ENCODE results near the gene CBLN4.
A peak's percentile ranks its signal among the peaks of the same experiment; 100 is the strongest.

The CBLN4 gene

DNA sequence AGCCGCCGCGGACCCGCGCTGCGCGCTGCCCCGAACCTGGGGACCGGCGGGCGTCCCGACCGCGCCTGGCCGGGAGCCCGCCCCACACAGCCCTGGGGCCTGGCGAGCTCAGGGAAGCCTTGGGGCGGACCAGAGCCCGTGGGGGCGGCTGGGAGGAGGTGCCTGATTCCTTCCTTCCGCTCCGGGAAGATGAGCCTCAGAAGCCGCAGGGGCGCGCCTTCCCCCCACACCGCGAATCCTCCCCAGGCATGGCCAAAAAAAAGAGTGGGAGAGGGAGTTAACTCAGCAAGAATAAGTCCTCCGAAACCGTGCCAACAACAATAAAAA lies at the start of gene CBLN4:
TSS of gene CBLN4 (minus strand) at position 131 of the 327 bp plus-strand sequence. CDS start 1,348 bp downstream, outside the sequence.
- peaks cover 33 to 52% of the 10 kb centered on the region in 2 donors for H3K27me3 ChIP-seq (ENCODE audit: control insufficient read depth in 1 of 2, insufficient read depth in 2 of 2, low read length in 2 of 2)
- H3K4me1 ChIP-seq (ENCODE audit: control insufficient read depth, insufficient read depth, low read length) = peaks cover 31% of the 10 kb centered on the region
- no peaks in the 10 kb centered on the region for H3K36me3 ChIP-seq (ENCODE audit: control insufficient read depth in 2 of 2, insufficient read depth in 2 of 2, low read length in 2 of 2)
- no peak within 1 kb of the TSS for H3K9ac ChIP-seq (ENCODE audit: low read length in 2 of 2)
- no peaks in the 10 kb centered on the region for H3K9me3 ChIP-seq (ENCODE audit: control insufficient read depth in 2 of 2, low read length in 2 of 2)
- H3K4me3 ChIP-seq (ENCODE audit: low read length in 2 of 2) = peak within 1 kb of the TSS in 1 of 2 donors; percentile 44
- H3K27ac ChIP-seq (ENCODE audit: low read length) = no peak within 1 kb of the TSS

GRCh38 chr20:56043227-56043626 lies 37.9 kb upstream of the CBLN4 start:
- no peaks in the 10 kb centered on the region for H3K36me3 ChIP-seq (ENCODE audit: control insufficient read depth in 2 of 2, insufficient read depth in 2 of 2, low read length in 2 of 2)
- no peaks in the 10 kb centered on the region for H3K4me1 ChIP-seq (ENCODE audit: control insufficient read depth, insufficient read depth, low read length)
- no peak overlapping the region for H3K4me3 ChIP-seq (ENCODE audit: low read length in 2 of 2)
- no peak overlapping the region for H3K9ac ChIP-seq (ENCODE audit: low read length in 2 of 2)
- H3K9me3 ChIP-seq (ENCODE audit: control insufficient read depth in 2 of 2, low read length in 2 of 2) = no peaks in the 10 kb centered on the region
- H3K27me3 ChIP-seq (ENCODE audit: control insufficient read depth in 1 of 2, insufficient read depth in 2 of 2, low read length in 2 of 2) = no peaks in the 10 kb centered on the region
- H3K27ac ChIP-seq (ENCODE audit: low read length) = no peak overlapping the region

DNA sequence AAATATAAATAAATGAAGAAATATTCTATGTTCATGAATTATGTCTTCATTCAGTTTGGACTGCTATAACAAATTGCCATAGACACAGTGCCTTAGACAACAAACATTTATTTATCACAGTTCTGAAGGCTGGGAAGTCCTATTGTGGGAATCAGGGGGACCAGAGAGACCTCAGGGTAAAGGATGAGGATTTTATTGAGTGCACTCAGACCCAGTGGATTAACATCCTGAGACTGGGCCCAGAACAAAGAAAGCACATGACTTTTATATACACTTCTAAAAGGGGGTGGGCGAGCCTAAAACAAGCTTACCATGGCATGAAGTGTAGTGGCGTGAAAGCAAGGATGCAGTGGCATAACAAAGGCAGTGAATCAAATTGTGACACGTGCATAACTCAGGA lies 26.9 kb upstream of the CBLN4 start:
- Histone ChIP-seq H3K36me3 (ENCODE audit: control insufficient read depth in 2 of 2, insufficient read depth in 2 of 2, low read length in 2 of 2) (no peaks in the 10 kb centered on the region), H3K9ac (ENCODE audit: low read length in 2 of 2) (no peak overlapping the region), H3K4me3 (ENCODE audit: low read length in 2 of 2) (no peak overlapping the region), H3K27me3 (ENCODE audit: control insufficient read depth in 1 of 2, insufficient read depth in 2 of 2, low read length in 2 of 2) (no peaks in the 10 kb centered on the region), H3K4me1 (ENCODE audit: control insufficient read depth, insufficient read depth, low read length) (no peaks in the 10 kb centered on the region), H3K27ac (ENCODE audit: low read length) (no peak overlapping the region), H3K9me3 (ENCODE audit: control insufficient read depth in 2 of 2, low read length in 2 of 2) (peaks cover 0 to 9% of the 10 kb centered on the region in 2 donors)

- peaks cover 0 to 2% of the 10 kb centered on the region in 2 donors for H3K9me3 ChIP-seq (ENCODE audit: control insufficient read depth in 2 of 2, low read length in 2 of 2)
- H3K9ac ChIP-seq (ENCODE audit: low read length in 2 of 2) = no peak overlapping the region
- no peaks in the 10 kb centered on the region for H3K36me3 ChIP-seq (ENCODE audit: control insufficient read depth in 2 of 2, insufficient read depth in 2 of 2, low read length in 2 of 2)
- H3K4me3 ChIP-seq (ENCODE audit: low read length in 2 of 2) = no peak overlapping the region
- H3K27ac ChIP-seq (ENCODE audit: low read length) = no peak overlapping the region
- no peaks in the 10 kb centered on the region for H3K4me1 ChIP-seq (ENCODE audit: control insufficient read depth, insufficient read depth, low read length)
- peaks cover 0 to 2% of the 10 kb centered on the region in 2 donors for H3K27me3 ChIP-seq (ENCODE audit: control insufficient read depth in 1 of 2, insufficient read depth in 2 of 2, low read length in 2 of 2)
Observed at GRCh38 chr20:56018716-56019115, 13.4 kb upstream of the CBLN4 start.

DNA sequence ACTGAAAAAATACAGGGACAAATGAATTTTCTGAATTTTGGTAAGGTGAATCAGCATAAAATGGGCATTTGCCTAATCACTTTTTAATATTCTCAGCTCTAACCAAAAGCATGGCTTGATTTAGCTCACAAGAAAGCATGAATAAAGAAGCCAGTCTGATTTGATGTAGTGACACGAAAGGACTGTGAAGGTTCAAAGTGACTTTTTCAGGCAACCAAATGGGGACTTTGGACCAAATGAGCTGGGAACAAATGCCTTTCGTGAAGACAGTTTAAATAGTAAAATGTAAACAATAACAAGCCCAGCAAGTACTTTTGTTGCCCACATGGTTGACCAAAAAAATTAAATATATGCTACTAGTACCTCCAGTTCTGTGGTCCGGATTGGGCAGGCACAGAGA lies 12.9 kb upstream of the CBLN4 start:
- H3K9me3 ChIP-seq (ENCODE audit: control insufficient read depth in 2 of 2, low read length in 2 of 2) = peaks cover 0 to 2% of the 10 kb centered on the region in 2 donors
- no peaks in the 10 kb centered on the region for H3K4me1 ChIP-seq (ENCODE audit: control insufficient read depth, insufficient read depth, low read length)
- H3K27ac ChIP-seq (ENCODE audit: low read length) = no peak overlapping the region
- H3K9ac ChIP-seq (ENCODE audit: low read length in 2 of 2) = no peak overlapping the region
- H3K4me3 ChIP-seq (ENCODE audit: low read length in 2 of 2) = no peak overlapping the region
- H3K36me3 ChIP-seq (ENCODE audit: control insufficient read depth in 2 of 2, insufficient read depth in 2 of 2, low read length in 2 of 2) = no peaks in the 10 kb centered on the region
- peaks cover 0 to 2% of the 10 kb centered on the region in 2 donors for H3K27me3 ChIP-seq (ENCODE audit: control insufficient read depth in 1 of 2, insufficient read depth in 2 of 2, low read length in 2 of 2)

- H3K9ac ChIP-seq (ENCODE audit: low read length in 2 of 2) = no peak overlapping the region
- H3K36me3 ChIP-seq (ENCODE audit: control insufficient read depth in 2 of 2, insufficient read depth in 2 of 2, low read length in 2 of 2) = no peaks in the 10 kb centered on the region
- peaks cover 0 to 2% of the 10 kb centered on the region in 2 donors for H3K9me3 ChIP-seq (ENCODE audit: control insufficient read depth in 2 of 2, low read length in 2 of 2)
- H3K27ac ChIP-seq (ENCODE audit: low read length) = no peak overlapping the region
- H3K4me1 ChIP-seq (ENCODE audit: control insufficient read depth, insufficient read depth, low read length) = no peaks in the 10 kb centered on the region
- no peak overlapping the region for H3K4me3 ChIP-seq (ENCODE audit: low read length in 2 of 2)
- peaks cover 0 to 2% of the 10 kb centered on the region in 2 donors for H3K27me3 ChIP-seq (ENCODE audit: control insufficient read depth in 1 of 2, insufficient read depth in 2 of 2, low read length in 2 of 2)
Observed at GRCh38 chr20:56017560-56017959, 12.2 kb upstream of the CBLN4 start.

- Histone ChIP-seq H3K27ac (ENCODE audit: low read length) (no peak overlapping the region), H3K9ac (ENCODE audit: low read length in 2 of 2) (no peak overlapping the region), H3K27me3 (ENCODE audit: control insufficient read depth in 1 of 2, insufficient read depth in 2 of 2, low read length in 2 of 2) (peaks cover 0 to 2% of the 10 kb centered on the region in 2 donors), H3K36me3 (ENCODE audit: control insufficient read depth in 2 of 2, insufficient read depth in 2 of 2, low read length in 2 of 2) (no peaks in the 10 kb centered on the region), H3K4me3 (ENCODE audit: low read length in 2 of 2) (no peak overlapping the region), H3K4me1 (ENCODE audit: control insufficient read depth, insufficient read depth, low read length) (no peaks in the 10 kb centered on the region), H3K9me3 (ENCODE audit: control insufficient read depth in 2 of 2, low read length in 2 of 2) (peaks cover 0 to 2% of the 10 kb centered on the region in 2 donors)
Observed at GRCh38 chr20:56014998-56015397, 9.7 kb upstream of the CBLN4 start.

- Histone ChIP-seq H3K9me3 (ENCODE audit: control insufficient read depth in 2 of 2, low read length in 2 of 2) (peaks cover 0 to 2% of the 10 kb centered on the region in 2 donors), H3K4me3 (ENCODE audit: low read length in 2 of 2) (no peak overlapping the region), H3K27me3 (ENCODE audit: control insufficient read depth in 1 of 2, insufficient read depth in 2 of 2, low read length in 2 of 2) (peaks cover 0 to 2% of the 10 kb centered on the region in 2 donors), H3K4me1 (ENCODE audit: control insufficient read depth, insufficient read depth, low read length) (no peaks in the 10 kb centered on the region), H3K27ac (ENCODE audit: low read length) (no peak overlapping the region), H3K36me3 (ENCODE audit: control insufficient read depth in 2 of 2, insufficient read depth in 2 of 2, low read length in 2 of 2) (no peaks in the 10 kb centered on the region), H3K9ac (ENCODE audit: low read length in 2 of 2) (no peak overlapping the region)
Observed at GRCh38 chr20:56014151-56014550, 8.8 kb upstream of the CBLN4 start.

DNA sequence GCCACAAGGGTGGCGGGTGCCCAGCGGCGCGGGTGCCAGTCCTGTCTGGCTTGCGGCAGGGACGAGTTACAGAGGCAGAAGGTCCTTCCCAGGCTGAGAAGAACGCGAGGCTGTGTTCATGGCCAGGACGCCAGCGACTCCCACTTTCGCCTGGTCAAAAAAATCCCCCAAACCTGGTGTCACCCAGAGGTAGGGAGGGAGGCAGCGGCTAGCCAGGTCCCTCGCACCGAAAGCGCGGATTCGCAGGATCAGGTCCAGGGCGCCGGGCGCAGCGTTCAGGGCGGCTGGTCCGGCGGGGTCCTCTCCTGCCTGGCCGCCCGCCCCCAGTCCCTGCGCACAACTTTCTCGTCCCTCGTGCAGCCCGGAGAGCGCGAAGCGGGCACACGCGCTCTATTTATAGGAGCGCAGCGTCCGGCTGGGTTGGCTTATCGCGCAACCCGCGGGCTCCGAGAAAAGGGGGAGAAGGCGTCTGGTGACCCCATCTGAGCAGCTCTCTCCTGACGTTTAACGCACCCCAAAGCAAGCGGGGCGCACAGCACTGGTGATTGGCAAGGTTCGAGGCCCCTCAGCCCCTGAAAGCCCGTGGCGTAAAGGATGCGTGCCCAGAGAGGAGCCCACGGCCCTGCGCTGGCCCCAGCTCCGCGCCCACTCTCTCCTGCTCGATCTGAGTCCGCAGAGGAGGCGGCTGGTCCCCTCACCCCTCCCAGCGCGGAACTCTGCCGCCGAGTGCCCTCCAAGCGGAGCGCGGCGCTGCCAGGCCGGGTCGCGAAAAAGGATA lies 519 bp downstream of the CBLN4 start:
- peak overlapping the region in 1 of 2 donors; percentile 44 for H3K4me3 ChIP-seq (ENCODE audit: low read length in 2 of 2)
- H3K9me3 ChIP-seq (ENCODE audit: control insufficient read depth in 2 of 2, low read length in 2 of 2) = no peaks in the 10 kb centered on the region
- peaks cover 33 to 52% of the 10 kb centered on the region in 2 donors for H3K27me3 ChIP-seq (ENCODE audit: control insufficient read depth in 1 of 2, insufficient read depth in 2 of 2, low read length in 2 of 2)
- H3K36me3 ChIP-seq (ENCODE audit: control insufficient read depth in 2 of 2, insufficient read depth in 2 of 2, low read length in 2 of 2) = no peaks in the 10 kb centered on the region
- H3K27ac ChIP-seq (ENCODE audit: low read length) = no peak overlapping the region
- no peak overlapping the region for H3K9ac ChIP-seq (ENCODE audit: low read length in 2 of 2)
- H3K4me1 ChIP-seq (ENCODE audit: control insufficient read depth, insufficient read depth, low read length) = peaks cover 31% of the 10 kb centered on the region

DNA sequence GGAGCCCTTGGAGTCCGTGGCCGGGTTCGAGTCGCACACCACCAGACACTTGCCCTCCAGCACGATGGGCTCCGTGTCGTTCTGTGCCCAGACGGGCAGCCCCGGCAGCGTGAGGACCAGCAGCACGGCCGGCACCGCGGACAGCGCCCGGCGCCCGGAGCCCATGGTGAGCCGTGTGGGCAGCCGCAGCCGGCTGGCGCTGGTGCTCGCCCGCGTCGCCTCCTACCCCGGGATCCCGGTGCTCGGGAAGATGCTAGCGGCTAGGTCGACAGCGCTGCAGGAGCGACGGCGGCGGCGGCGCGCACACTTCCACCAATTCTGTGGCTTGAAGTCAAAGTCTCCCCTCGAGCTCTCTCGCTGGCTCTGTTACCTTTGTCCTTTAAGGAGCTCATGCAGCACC lies 1.3 kb downstream of the CBLN4 start:
- Histone ChIP-seq H3K27ac (ENCODE audit: low read length) (no peak overlapping the region), H3K27me3 (ENCODE audit: control insufficient read depth in 1 of 2, insufficient read depth in 2 of 2, low read length in 2 of 2) (peaks cover 33 to 52% of the 10 kb centered on the region in 2 donors), H3K36me3 (ENCODE audit: control insufficient read depth in 2 of 2, insufficient read depth in 2 of 2, low read length in 2 of 2) (no peaks in the 10 kb centered on the region), H3K9me3 (ENCODE audit: control insufficient read depth in 2 of 2, low read length in 2 of 2) (no peaks in the 10 kb centered on the region), H3K4me1 (ENCODE audit: control insufficient read depth, insufficient read depth, low read length) (peaks cover 31% of the 10 kb centered on the region), H3K9ac (ENCODE audit: low read length in 2 of 2) (no peak overlapping the region), H3K4me3 (ENCODE audit: low read length in 2 of 2) (peak overlapping the region in 1 of 2 donors; percentile 49)

Data from stomach smooth muscle (tissue), 2 donors.